Hematopoietic multipotent progenitor cell treated with erythropoietin and hydrocortisone succinate and interleukin-3 and kit ligand, for 6 days (in vitro differentiated cells): Measurements from ENCODE around the gene FASN.

Experiments
- DNase-seq: peaks from one replicate; pipeline ENCODE4 v3.0.0-alpha.2; 2015

The FASN gene

DNA sequence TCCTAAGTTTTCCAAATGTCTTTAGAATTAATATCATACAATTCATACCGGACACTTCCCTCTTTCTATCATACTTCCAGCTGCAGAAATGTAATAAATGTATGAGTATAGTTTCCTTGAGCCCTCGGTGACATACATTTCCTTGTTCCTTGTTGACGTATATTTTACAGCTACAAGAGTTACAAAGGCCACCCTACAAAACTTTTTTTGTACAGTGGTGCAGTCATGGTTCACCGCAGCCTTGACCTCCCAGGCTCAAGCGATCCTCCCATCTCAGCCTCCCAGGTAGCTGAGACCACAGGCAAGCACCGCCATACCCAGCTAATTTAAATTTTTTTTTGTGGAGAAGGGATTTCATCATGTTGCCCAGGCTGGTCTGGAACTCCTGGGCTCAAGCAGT lies 25.2 kb downstream of the FASN start:
- DNase-seq = no peak

DNA sequence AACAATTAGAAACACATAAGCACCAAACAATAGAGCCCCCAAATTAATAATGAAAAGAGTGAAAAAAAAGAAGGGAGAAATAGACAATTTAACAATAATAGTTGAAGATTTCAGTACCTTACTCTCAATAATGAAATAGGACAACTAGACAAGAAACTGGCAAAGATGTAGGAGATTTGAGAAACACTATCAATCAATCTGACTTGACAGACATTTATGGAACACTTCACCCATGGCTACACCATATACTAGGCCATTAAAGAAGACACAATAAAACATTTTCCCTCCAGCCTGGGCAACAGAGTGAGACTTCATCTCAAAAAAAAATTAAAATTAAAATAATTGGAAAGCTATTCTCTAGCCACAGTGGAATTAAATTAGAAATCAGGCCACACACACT lies 27.4 kb downstream of the FASN start:
- DNase-seq = no peak

DNA sequence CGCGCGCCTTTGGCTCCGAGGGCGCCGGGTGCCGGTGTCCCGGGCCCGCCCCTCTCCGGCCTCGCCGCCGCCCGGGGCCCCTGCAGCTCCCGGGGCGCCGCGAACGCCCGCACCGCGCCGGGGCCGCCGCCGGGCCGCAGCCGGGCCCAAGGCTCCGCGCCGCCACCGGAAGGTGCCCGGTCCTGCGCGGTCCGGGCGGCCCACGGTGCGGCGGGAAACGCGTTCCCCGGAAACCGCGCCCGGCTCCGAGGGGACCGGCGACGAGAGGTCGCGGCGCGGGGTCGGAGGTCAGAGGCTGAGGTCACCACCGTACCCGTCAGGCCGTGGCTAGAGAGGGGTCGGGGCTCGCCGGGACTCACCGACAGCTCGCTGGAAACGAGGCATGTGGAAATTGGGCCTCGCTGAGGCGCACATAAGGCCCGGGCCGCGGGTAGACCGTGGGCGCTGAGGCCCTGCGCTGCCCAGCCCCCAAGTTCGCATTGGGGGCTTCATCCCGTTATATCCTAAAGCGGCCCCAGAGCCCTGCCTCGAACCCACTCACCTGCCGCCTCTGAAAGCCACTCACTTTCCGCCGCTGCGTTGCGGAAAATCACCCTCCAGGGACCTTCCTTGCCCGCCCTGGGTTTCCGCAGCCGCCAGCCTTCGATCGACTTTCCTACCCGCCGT lies 32.3 kb downstream of the FASN start, which contains the start of gene DUS1L:
DUS1L (minus strand) TSS at position 167 of the 666 bp plus-strand sequence. CDS start 745 bp downstream, outside the sequence.
- DNase-seq = peak; percentile 76

DNA sequence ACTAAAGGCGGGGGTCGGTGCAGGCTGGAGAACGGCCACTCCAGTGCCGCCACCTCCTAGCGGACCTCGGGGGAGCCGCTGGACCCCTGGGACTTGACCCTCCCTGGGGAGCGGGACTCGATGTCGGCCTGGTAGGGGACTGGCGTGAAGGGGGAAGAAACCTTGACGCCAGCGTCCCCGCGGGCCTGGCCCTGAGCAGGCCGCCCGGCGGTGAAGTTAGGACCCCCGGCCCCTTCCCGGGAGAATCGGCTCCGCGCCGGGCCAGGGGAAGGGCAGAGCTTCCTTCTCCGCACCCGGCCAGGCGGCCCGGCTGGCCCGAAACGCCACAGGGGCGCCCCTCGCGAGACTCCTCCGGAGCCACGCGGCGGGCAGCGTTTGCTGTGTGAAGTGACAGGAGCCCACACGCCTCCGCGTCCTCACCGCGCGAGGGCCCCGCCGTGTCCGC lies 32.8 kb downstream of the FASN start:
- DNase-seq = no peak

DNA sequence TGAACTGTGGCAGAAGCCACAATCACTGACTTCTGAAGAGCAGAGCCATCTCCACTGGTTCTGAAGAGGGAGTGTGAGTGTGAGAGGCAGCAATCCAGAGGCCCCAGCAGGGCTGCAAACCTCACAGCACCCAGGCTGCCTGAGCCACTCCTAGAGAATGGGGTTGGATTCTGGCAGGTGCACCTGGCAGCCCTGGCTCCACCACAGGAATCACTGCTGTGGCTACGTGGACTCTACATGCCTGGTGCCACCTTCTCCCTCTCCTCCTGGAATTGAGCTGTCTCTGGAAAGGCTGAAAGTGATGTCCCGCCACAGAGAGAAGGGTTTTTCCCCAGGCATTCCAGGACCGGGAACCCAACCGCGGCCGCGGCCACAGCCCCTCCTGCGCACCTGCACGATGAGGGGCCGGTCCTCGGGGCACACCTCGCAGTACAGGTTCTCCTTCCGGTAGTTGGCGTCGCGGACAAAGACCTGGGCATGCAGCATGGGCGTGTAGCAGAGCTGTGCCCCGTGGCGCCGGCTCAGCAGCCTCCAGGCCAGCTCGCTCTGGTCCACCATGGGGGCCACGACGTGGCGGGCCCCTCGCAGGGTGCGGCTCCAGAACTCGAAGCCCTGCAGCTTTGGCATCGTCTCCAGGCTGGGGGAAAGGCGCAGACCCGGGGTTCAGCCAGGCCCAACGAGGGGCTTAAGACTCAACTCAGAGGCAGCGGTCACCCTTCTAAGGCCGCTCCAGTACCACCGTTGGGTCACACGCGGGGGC lies 33.4 kb downstream of the FASN start:
- no peak for DNase-seq

DNA sequence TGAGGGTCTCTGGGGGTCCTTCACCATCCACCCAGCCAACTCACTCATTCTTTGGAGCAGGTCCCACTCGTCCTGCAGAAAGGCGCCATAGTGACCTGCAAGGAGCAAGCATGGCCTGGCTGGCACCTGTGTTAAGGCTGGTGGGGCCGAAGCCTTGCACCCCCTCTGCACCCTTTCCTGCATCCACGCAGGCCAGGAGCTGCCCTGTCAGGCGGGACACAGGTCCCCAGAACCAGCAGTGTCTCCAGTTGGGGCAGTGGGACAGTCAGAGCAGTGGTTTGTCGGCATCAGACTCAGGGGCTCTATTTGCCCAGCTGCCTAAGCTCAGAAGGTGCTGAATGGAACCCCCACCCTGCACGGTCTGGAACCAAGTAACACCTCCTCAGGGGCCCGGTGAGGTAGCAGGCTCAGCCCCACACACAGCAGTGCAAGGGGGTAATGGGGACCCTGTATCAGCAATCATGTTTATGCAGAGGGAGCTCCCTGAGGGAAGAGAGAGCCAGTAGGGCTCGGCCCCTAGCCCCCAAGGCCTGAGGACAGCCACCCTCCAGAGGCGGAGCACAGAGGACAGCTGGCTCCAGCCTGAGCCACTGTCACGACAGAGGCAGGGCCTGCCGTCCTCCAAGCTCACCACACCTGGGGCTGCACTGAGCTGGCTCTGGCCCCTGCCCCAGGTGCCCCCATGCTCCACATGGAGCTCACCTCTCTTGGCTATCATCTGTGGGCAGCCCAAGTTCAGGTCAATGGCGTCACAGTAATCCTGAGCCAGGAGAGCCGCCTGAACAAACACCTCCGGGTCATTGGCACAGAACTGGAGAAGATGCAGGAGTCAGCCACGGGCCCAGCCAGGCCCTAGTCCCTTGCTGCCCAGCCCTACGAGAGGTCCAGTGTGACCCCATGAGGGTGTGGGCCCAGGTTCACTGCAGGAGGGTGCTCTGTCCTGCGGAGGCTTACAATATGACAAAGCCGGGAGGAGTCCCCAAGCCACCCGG lies 34.3 kb downstream of the FASN start:
- DNase-seq = no peak

DNA sequence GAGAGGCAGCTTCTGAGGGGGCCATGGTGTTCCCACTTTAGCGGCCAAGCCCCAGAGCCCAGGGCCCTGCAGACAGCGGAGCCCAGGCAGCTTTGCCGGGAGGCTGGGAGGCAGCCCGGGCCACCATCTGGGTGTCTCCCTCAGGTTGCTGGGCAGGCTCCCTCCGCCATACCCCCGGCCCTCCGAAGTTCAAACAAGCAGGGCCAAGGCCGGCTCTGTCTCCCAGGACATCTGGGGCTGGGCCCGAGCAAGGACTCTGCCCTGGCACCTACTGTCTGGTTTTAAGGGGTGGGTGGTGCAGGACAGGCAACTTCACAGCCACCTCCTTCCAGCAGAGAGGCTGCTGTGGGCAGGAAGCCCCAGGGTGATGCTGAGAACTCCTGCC lies 35.1 kb downstream of the FASN start:
- no peak for DNase-seq

DNA sequence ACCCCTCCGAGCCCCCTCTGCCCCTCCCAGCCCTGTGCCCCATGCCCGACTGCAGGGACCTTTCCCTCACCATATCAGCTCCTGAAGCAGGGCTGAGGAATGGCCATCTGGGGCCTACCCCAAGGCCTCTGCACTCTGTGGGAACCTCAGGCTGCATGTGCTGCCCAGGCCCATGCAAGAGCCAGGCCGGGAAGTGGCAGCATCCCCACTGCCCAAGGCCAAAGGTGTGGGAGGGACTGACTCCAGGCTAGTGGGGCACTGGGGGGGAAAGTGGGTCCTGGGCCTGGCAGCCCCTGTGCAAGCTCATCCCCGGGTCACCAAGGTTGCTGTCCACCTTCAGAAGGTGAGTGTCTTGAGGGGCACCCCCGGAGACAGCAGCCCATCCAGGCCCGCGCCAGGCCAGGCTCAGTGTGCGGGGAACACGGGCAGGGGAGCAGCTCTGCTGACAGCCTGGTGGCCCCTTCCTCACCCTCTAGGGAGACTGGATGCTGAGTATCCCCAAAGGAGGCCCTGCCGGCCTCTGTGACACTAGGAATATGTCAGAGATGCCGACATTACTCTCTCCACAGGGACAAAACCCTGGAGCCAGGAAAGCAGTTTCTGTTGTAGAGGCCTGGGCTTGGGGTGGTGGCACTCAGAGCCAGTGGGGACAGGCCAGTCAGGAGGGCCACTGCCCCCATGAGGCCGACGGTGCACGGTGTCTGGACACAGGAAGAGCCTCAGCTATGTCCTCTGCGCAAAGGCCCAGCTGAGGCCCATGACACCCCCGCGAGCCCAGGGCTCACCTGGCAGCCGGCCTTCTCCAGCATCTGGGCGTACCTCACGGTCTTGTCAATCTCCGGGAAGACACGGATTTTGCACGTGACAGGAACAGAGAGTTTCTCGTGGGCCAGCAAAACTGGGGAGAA lies 35.7 kb downstream of the FASN start:
- no peak for DNase-seq

DNA sequence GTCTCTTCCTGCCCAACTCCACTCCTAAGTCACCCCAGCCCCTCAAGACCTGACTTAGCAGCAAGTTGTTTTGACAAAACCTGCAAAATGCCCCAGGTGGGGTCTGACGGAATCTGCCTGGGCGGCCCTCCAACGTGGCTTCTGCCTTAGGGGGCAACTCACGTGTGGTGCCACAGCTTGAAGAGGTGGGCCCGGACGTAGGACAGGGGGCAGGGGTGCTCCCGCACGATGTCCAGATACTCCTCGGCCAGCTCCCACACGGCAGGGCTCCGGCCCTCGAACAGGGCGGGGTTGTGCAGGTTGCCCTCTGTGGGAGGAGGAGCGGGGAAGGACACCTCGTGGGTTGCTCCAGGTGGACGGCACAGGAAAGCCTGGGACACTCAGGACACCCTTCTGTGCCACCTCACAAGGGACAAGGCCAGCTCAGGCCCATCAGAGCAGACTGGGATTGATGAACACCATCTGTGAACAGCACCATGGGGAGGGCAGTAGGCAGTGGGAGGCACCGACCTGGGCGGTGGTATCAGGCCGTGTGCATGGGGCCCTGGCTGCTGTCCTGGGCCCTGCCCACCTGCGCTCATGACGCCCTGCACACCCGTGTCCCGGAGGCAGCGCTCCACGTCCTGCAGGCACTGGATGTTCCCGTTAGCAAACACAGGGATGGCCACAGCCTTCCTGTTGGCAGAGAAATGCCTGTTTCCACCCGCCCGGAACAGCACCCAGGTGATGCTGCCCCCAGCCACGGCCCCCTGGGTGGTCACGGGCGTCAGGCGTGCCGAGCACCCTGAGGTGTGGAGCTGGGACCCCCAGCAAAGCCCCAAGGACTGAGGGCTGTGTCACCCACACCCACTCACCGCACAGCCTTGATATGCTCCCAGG lies 36.8 kb downstream of the FASN start:
- no peak for DNase-seq

DNA sequence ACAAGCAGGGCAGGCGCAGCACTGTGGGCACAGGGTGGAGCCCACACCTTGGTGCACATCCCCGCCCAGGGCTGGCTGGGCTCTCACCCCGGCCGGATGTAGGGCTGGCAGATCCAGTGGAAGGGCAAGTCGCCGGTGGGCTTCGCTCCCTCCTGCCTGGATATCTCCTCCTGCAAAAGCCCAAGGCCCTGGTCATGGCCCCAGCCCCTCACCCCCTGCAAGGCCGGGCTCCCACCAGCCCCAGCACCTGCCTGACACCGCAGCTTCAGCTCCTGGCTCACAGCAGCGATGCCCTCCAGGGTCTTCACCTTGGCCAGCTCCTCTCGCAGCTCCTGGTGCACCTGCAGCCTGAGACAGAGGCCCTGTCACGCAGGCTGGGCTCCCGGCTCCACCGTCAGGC lies 37.4 kb downstream of the FASN start:
- DNase-seq = no peak

DNA sequence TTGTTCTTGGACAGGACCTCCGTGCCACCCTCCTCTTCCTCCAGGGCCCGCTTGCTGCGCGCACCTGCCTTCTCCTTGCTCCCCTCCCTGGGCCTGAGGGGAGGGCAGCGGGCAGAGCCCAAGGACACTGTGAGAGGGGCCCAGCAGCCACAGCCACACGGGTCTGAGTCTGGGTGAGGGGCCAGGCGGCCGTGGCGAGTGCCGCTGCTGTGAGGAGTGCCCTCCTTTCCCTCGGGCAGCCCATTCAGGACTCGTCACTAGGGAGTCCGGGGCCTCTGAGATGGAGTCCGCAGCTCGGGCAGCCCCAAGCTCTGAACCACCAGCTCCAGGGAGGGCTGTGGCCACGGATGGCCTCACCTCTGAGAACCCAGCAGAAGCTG lies 38.0 kb downstream of the FASN start:
- no peak for DNase-seq

DNA sequence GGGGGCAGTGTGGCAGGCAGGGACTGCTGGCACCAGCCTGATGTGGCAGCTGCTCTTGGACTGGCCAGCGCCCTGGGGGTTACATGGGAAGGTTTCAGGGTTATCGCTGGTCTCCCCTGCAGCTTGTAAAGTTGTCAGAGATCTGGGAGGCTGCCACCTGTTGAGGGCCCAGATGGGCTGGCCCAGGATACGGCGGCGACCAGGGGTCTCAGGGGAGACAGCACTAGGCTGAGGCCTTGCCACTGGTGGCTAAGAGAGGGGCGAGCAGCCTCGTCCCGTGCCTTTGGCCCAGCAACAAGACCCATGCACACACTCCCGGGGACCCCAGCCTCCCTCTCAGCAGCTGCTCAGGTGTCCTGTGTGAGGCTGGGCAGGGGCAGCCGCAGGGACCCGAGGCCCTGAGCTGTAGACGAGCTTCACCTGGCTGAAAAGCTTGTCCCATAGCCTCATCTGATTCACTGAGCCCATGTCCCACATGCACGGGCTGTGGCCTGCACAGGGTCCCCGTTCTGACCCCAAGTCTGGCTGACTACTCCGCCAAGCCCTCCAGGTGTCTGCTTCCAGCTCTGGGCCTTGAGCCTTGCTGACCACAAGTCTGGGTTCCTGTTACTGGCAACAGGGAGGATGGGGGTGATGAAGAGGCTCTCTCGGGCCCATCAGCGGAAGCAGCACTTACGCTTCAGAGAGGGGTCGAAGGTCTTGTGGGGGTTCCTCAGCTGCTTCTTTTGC lies 38.6 kb downstream of the FASN start:
- DNase-seq = no peak

DNA sequence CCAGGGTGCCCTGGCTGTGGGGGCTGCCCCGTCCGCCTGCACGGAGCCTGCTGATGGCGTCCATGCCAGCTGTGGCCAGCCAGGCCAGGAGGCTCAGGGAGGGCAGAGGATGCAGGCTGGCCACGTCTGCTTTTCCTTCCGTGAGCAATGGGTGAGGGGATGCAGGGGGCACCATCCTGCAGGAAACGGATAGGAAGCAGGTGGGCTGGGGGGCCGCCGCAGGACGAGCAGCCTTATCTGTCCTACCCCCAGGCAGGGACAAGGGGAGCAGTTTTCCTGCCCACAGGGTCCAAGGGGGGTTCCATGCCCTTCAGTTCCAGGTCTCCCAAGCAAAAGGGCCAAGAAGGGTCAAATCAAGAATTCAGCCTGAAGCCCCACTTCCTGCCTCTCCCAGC lies 39.2 kb downstream of the FASN start:
- no peak for DNase-seq

DNA sequence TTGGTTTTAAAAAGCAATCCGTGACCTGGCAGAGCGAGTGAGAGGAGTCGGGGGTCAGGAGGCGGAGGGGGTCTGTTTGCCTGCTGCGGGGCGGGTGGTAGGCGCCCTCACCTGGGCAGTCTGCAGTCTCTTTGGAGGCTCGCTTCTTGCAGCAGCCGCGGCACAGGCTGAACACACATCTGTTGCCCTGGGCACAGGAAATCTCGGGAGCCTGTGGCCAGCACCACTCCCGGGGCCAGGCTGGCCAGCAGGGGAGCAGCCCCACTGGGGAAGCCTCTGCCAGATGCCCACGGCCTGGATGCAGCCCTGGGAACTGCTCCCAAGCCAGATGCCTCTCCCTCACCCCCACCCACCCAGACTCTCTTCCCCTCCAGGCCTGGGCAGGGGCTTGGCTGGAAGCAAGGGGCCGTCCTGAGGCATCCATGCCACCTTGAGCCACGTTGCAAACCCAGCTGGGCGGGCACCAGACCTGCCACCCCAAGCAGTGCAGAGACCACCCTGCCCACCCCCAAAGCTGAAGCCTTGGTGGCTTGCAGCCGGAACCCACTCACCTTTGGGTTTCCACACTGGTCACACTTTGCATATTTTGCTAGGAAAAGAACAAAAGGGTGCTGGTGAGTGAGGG lies 39.7 kb downstream of the FASN start:
- no peak for DNase-seq

DNA sequence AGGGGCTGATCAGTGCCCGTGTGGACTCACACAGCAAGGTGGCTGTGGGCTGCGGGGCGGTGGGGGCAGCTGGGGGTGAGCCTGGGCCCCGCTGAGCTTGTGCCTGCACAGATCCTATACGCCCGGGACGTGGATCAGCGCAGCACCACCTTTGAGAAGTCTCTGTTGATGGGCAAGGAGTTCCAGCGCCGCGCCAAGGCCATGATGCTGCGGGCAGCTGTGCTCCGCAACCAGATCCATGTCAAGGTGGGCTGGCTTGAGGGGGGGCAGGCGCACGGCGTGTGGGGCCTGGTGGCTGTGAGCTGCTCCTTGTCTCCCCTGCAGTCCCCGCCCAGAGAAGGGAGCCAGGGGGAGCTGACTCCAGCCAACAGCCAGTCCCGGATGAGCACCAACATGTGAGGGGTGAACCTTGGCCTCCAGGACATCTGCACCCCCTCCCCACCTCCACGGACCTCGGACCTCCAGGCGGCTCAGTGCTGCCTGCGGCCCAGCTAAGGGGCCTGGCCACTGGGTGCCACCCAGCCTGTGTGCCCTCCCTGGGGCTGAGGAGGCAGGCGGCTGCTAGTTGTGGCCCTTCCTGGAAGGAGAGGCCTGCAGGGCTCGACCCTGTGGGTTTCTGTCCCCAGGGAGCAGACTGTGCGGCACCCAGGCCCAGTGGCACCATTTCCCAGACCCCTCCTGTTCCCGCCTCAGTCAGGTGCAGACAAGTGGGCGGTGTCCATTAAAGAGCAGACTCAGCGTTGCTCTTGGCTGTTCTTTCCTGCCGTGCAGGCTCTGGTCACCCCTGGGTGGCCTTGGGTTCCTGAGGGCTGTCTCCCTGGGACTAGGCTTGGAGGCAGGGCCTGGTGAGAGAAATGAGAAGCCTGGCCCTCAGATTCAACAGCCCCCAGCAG lies 41.1 kb downstream of the FASN start:
- no peak for DNase-seq

DNA sequence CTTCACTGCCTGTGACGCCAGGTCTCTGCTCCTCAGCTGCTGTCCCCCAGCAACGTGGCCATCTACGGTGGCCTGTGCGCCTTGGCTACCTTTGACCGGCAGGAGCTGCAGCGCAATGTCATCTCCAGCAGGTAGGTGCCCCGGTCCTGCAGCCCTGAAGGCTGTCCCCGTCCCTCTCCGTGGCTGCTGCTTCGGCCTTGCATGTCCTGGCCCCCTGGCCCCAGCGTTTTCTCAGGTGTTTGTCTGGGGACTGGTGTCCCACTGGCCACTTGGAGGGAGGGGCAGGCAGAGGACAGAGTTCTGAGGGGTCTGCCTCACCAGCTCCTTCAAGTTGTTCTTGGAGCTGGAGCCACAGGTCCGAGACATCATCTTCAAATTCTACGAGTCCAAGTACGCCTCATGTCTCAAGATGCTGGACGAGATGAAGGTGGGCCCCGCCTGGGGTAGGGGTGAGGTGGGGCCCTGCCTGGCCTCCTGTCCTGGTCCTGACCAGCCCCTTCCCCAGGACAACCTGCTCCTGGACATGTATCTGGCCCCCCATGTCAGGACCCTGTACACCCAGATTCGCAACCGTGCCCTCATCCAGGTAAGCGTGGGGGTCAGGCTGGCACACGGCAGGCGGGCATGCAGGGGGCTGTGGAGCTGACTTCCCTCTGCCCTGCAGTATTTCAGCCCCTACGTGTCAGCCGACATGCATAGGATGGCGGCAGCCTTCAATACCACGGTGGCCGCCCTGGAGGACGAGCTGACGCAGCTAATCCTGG lies 41.9 kb downstream of the FASN start:
- DNase-seq = no peak

DNA sequence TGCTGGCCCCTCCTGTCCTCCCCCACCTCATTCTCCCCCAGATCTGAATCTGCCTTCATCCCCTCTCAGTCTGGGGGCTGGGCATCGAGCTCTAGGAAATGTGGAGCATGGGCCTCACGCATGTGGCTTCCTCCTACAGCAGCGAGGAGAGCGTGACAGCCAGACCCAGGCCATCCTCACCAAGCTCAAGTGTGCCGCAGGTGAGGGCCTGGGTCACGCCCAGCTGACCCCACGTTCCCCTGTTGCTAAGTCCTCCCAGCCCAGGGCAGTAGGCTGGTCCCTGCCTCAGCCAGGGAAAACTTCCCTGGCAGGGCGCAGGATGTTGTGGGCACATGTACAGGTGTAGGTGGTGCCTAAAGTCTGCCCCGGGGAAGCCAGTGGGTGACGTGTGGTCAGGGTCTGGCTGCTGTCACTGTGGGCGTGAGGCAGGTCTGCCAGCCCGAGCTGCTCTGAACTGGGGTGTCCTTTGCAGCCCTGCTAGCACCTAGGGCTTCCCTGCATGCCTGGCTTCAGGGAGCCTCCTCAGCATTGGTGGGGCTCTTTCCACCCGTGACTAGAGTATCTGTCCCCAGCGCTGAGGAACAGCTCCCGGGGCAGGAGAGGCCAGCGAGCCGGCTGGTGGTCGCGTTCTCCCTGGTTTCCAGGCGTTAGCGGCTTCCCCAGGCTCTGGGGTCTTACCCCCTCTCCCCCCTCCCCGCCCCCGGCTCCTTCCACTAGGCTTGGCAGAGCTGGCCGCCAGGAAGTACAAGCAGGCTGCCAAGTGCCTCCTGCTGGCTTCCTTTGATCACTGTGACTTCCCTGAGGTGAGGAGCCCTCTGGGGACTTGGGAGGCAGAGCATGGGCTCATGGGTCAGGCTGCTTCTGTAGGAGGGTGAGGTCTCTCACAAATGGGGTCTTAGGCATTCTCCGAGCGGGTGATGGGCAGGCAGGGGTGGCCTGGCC lies 42.7 kb downstream of the FASN start:
- no peak for DNase-seq
